ENCODE measurements around the gene MACROD2. TPM values are rescaled to one million over a fixed set of nuclear protein-coding genes. Genes with fewer than 3 reads are reported as not detected.
A peak's percentile ranks its signal among the peaks of the same experiment; 100 is the strongest.

Gene MACROD2
- total RNA-seq, 1 donor from 2014 or later: 2.4 TPM

- no peaks in the 10 kb centered on the region for H3K36me3 Mint-ChIP-seq (ENCODE audit: low read depth, unreplicated experiment)
- no peak overlapping the region for H3K4me3 Mint-ChIP-seq (ENCODE audit: unreplicated experiment)
- FAIRE-seq (peak; percentile 5), DNase-seq (ENCODE audit: low read depth) (no peak)
- H3K9me3 ChIP-seq (ENCODE audit: insufficient read depth, low read depth, low read length): no peaks in the 10 kb centered on the region
- no peak overlapping the region for H3K9ac ChIP-seq (ENCODE audit: low read length)
- no peak overlapping the region for H3K4me2 ChIP-seq (ENCODE audit: low read length)
- no peak overlapping the region for H3K27ac ChIP-seq (ENCODE audit: low read depth, low read length)
- no peaks in the 10 kb centered on the region for H4K20me1 ChIP-seq (ENCODE audit: insufficient read depth, low read length)
- H3K4me3 ChIP-seq (ENCODE audit: insufficient read depth, low read depth, low read length): no peak overlapping the region
- no peaks in the 10 kb centered on the region for H3K79me2 ChIP-seq (ENCODE audit: insufficient read depth, low read length)
- no peaks in the 10 kb centered on the region for H3K4me1 ChIP-seq (ENCODE audit: insufficient read depth, low read length)
- H3K27me3 Mint-ChIP-seq (ENCODE audit: low read depth, unreplicated experiment): no peaks in the 10 kb centered on the region
- no peaks in the 10 kb centered on the region for H3K9me3 Mint-ChIP-seq (ENCODE audit: unreplicated experiment)
- no peaks in the 10 kb centered on the region for H3K27me3 ChIP-seq (ENCODE audit: insufficient read depth, low read length)
- TF ChIP-seq EZH2 (IDR thresholded peaks at IDR 0.05; ENCODE audit: insufficient read depth, low read length): no peak
- no peak for TF ChIP-seq CTCF (IDR thresholded peaks at IDR 0.05; ENCODE audit: insufficient read depth, low read depth, low read length)
- H2AFZ ChIP-seq (ENCODE audit: low read depth, low read length): no peak overlapping the region
- H3K36me3 ChIP-seq (ENCODE audit: insufficient read depth, low read length): no peaks in the 10 kb centered on the region
- H3K27ac Mint-ChIP-seq (ENCODE audit: unreplicated experiment): no peak overlapping the region
- peaks cover 16% of the 10 kb centered on the region for H3K4me1 Mint-ChIP-seq (ENCODE audit: low read depth, unreplicated experiment)
Observed at GRCh38 chr20:14882846-14883245, 887.5 kb downstream of the MACROD2 start.

DNA sequence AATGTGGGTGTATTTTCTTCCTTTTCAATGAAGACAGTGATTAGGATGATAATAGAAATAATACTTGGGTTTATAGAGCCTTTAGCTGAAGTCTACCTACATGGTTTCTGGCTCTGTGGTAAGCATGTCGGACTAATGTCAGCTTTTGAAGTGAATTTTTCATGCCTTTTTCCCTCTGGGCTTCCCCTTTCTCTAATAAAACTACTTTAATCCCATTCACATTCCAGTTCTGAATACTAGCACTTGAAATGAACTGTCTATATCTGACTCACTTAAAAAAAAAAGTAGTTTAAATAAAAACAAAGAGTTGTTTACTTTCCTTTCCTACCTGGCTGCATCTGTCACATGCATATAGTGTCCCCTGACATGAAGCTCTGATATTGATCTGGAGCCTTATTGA is 888.0 kb downstream of the MACROD2 start:
- Mint-ChIP-seq H3K36me3 (ENCODE audit: low read depth, unreplicated experiment) (no peaks in the 10 kb centered on the region), H3K27ac (ENCODE audit: unreplicated experiment) (no peak overlapping the region), H3K9me3 (ENCODE audit: unreplicated experiment) (no peaks in the 10 kb centered on the region), H3K4me1 (ENCODE audit: low read depth, unreplicated experiment) (peaks cover 16% of the 10 kb centered on the region), H3K27me3 (ENCODE audit: low read depth, unreplicated experiment) (no peaks in the 10 kb centered on the region), H3K4me3 (ENCODE audit: unreplicated experiment) (no peak overlapping the region)
- no peak overlapping the region for H3K4me2 ChIP-seq (ENCODE audit: low read length)
- no peaks in the 10 kb centered on the region for H3K27me3 ChIP-seq (ENCODE audit: insufficient read depth, low read length)
- H3K9me3 ChIP-seq (ENCODE audit: insufficient read depth, low read depth, low read length): no peaks in the 10 kb centered on the region
- no peak overlapping the region for H3K4me3 ChIP-seq (ENCODE audit: insufficient read depth, low read depth, low read length)
- H3K4me1 ChIP-seq (ENCODE audit: insufficient read depth, low read length): no peaks in the 10 kb centered on the region
- TF ChIP-seq CTCF (IDR thresholded peaks at IDR 0.05; ENCODE audit: insufficient read depth, low read depth, low read length) (no peak), EZH2 (IDR thresholded peaks at IDR 0.05; ENCODE audit: insufficient read depth, low read length) (no peak)
- H3K9ac ChIP-seq (ENCODE audit: low read length): no peak overlapping the region
- H2AFZ ChIP-seq (ENCODE audit: low read depth, low read length): no peak overlapping the region
- H3K79me2 ChIP-seq (ENCODE audit: insufficient read depth, low read length): no peaks in the 10 kb centered on the region
- H3K36me3 ChIP-seq (ENCODE audit: insufficient read depth, low read length): no peaks in the 10 kb centered on the region
- no peaks in the 10 kb centered on the region for H4K20me1 ChIP-seq (ENCODE audit: insufficient read depth, low read length)
- H3K27ac ChIP-seq (ENCODE audit: low read depth, low read length): no peak overlapping the region
- DNase-seq (ENCODE audit: low read depth) (no peak), FAIRE-seq (no peak)

- TF ChIP-seq EZH2 (IDR thresholded peaks at IDR 0.05; ENCODE audit: insufficient read depth, low read length) (no peak), CTCF (IDR thresholded peaks at IDR 0.05; ENCODE audit: insufficient read depth, low read depth, low read length) (no peak)
- H3K9me3 Mint-ChIP-seq (ENCODE audit: unreplicated experiment): no peaks in the 10 kb centered on the region
- Histone ChIP-seq H3K4me3 (ENCODE audit: insufficient read depth, low read depth, low read length) (no peak overlapping the region), H4K20me1 (ENCODE audit: insufficient read depth, low read length) (no peaks in the 10 kb centered on the region), H3K9me3 (ENCODE audit: insufficient read depth, low read depth, low read length) (no peaks in the 10 kb centered on the region), H3K9ac (ENCODE audit: low read length) (no peak overlapping the region), H3K27ac (ENCODE audit: low read depth, low read length) (no peak overlapping the region), H3K36me3 (ENCODE audit: insufficient read depth, low read length) (no peaks in the 10 kb centered on the region), H3K79me2 (ENCODE audit: insufficient read depth, low read length) (no peaks in the 10 kb centered on the region), H3K27me3 (ENCODE audit: insufficient read depth, low read length) (no peaks in the 10 kb centered on the region), H3K4me2 (ENCODE audit: low read length) (no peak overlapping the region), H3K4me1 (ENCODE audit: insufficient read depth, low read length) (no peaks in the 10 kb centered on the region), H2AFZ (ENCODE audit: low read depth, low read length) (no peak overlapping the region)
- no peak for FAIRE-seq
- no peaks in the 10 kb centered on the region for H3K36me3 Mint-ChIP-seq (ENCODE audit: low read depth, unreplicated experiment)
- H3K4me3 Mint-ChIP-seq (ENCODE audit: unreplicated experiment): no peak overlapping the region
- H3K27me3 Mint-ChIP-seq (ENCODE audit: low read depth, unreplicated experiment): no peaks in the 10 kb centered on the region
- DNase-seq (ENCODE audit: low read depth): no peak
- peaks cover 1% of the 10 kb centered on the region for H3K4me1 Mint-ChIP-seq (ENCODE audit: low read depth, unreplicated experiment)
- H3K27ac Mint-ChIP-seq (ENCODE audit: unreplicated experiment): no peak overlapping the region
Observed at GRCh38 chr20:14885661-14886060, 890.3 kb downstream of the MACROD2 start.
